ENCODE measurements around the gene RHO. TPM values are rescaled to one million over a fixed set of nuclear protein-coding genes. Genes with fewer than 3 reads are reported as not detected.

RHO gene
- total RNA-seq, 4 donors from 2014 or later = not detected

DNA sequence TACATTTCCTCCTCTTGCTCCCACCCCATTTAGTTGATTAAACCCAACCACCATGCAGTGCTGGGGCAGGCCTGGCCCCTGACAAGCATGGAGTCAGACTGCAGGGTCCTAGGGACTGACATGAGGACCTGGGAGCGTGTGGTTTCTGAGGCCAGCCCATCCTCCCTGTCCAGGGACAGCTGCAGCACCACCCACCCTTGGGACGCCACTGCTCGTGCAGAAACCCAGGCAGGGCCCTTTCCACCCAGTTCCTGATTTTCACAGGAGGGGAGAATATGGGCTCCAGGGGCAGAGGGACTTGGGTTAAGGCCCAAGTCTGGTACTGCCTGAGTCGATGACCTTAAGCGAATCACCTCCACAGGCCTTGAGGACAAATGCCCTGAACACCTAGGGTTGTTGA is 54.4 kb downstream of the RHO start:
- DNase-seq (ENCODE audit: low spot score in 2 of 2) = no peak
- H3K4me1 ChIP-seq = peaks cover 0 to 51% (median 26%) of the 10 kb centered on the region in 4 donors
- H3K27me3 ChIP-seq = no peaks in the 10 kb centered on the region
- peaks cover 0 to 96% (median 6%) of the 10 kb centered on the region in 3 donors for H3K36me3 ChIP-seq
- H3K4me3 ChIP-seq = no peak overlapping the region
- TF ChIP-seq POLR2A (IDR thresholded peaks at IDR 0.05) (no peak), EP300 (IDR thresholded peaks at IDR 0.05) (no peak)
- TF ChIP-seq, protein P1, sequence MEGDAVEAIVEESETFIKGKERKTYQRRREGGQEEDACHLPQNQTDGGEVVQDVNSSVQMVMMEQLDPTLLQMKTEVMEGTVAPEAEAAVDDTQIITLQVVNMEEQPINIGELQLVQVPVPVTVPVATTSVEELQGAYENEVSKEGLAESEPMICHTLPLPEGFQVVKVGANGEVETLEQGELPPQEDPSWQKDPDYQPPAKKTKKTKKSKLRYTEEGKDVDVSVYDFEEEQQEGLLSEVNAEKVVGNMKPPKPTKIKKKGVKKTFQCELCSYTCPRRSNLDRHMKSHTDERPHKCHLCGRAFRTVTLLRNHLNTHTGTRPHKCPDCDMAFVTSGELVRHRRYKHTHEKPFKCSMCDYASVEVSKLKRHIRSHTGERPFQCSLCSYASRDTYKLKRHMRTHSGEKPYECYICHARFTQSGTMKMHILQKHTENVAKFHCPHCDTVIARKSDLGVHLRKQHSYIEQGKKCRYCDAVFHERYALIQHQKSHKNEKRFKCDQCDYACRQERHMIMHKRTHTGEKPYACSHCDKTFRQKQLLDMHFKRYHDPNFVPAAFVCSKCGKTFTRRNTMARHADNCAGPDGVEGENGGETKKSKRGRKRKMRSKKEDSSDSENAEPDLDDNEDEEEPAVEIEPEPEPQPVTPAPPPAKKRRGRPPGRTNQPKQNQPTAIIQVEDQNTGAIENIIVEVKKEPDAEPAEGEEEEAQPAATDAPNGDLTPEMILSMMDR (IDR thresholded peaks at IDR 0.05) = no peak
- H3K27ac ChIP-seq = peak overlapping the region in 2 of 4 donors; percentile 12 to 27
- 63 to 84% methylated on average over 5 of the region's 5 CpGs for WGBS, 2 donors
- no peaks in the 10 kb centered on the region for H3K9me3 ChIP-seq

DNA sequence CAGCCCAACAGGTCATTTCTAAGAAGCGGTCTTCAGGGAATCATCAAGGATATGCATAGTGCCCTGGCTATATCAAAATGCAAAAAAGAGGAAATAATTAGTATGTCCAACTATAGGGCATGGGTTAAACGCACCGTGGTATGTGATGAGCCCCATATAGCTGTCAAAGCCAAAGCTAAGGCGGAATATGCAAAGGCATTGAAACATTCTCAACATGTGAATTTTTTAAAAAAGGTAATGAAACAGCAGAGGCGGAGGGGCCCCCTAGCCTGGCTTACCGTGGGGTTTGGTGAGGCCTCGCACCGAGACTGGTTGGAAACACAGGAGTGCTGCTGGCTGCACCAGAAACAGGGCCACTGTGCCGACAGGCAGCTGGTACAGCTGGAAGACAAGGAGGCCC is 54.9 kb downstream of the RHO start:
- no peak for DNase-seq (ENCODE audit: low spot score in 2 of 2)
- Histone ChIP-seq H3K9me3 (no peaks in the 10 kb centered on the region), H3K4me1 (peaks cover 0 to 51% (median 26%) of the 10 kb centered on the region in 4 donors), H3K27ac (peak overlapping the region in 2 of 4 donors; percentile 27 to 43), H3K4me3 (no peak overlapping the region), H3K36me3 (peaks cover 0 to 96% (median 6%) of the 10 kb centered on the region in 3 donors), H3K27me3 (no peaks in the 10 kb centered on the region)
- 85 to 86% methylated on average over 9 of the region's 9 CpGs for WGBS, 2 donors
- TF ChIP-seq POLR2A (IDR thresholded peaks at IDR 0.05) = no peak
- TF ChIP-seq EP300 (IDR thresholded peaks at IDR 0.05) = no peak
- TF ChIP-seq, protein P1 (IDR thresholded peaks at IDR 0.05) = no peak

DNA sequence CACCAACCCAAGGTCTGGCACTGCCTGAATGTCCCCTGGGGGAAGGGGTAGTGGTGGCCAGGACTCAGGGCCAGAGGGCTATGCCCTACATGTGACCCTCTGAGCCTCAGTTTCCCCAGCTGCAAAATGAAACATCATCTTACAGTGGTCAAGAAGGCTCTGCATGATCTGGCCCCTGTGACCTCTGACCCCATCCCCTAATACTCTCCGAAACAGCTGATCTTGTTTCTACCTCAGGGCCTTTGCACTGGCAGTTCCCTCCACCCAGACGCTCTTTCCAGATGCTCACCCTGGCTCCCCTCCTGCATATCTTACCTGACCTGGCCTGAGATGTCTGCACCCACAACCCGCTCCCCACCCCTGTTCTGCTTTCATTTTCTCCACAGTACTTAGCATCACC is 56.2 kb downstream of the RHO start:
- Histone ChIP-seq H3K4me3 (no peak overlapping the region), H3K36me3 (peaks cover 0 to 92% (median 6%) of the 10 kb centered on the region in 3 donors), H3K27me3 (no peaks in the 10 kb centered on the region), H3K4me1 (peaks cover 0 to 51% (median 30%) of the 10 kb centered on the region in 4 donors), H3K27ac (no peak overlapping the region), H3K9me3 (no peaks in the 10 kb centered on the region)
- DNase-seq (ENCODE audit: low spot score in 2 of 2) = no peak
- WGBS, 2 donors = 78 to 94% methylated on average over 3 of the region's 3 CpGs
- no peak for TF ChIP-seq POLR2A (IDR thresholded peaks at IDR 0.05)
- TF ChIP-seq EP300 (IDR thresholded peaks at IDR 0.05) = no peak
- TF ChIP-seq, protein P1 (IDR thresholded peaks at IDR 0.05) = no peak

Other genes starting within 250 kb of the RHO start
- gene HMCES, start 249.8 kb upstream of the RHO start, total RNA-seq = 10 to 100 TPM; 18.2 to 36.7 (median 27.9) TPM
- gene EFCAB12, start 100.0 kb upstream of the RHO start, total RNA-seq = 1 to 10 TPM in 1 of 4 donors, under 1 TPM in 3; 0.22 to 2.2 (median 0.46) TPM
- 10 to 100 TPM; 15.5 to 42.0 (median 32.8) TPM for gene MBD4, start 88.7 kb upstream of the RHO start, total RNA-seq
- 10 to 100 TPM; 36.6 to 74.4 (median 43.3) TPM for gene IFT122, start 88.4 kb upstream of the RHO start, total RNA-seq
- gene H1-8, start 14.5 kb downstream of the RHO start, total RNA-seq = not detected
- 100 to 1,000 TPM; 155 to 300 (median 197) TPM for gene PLXND1, start 78.0 kb downstream of the RHO start, total RNA-seq